CD1c-positive myeloid dendritic cell (primary cell): ENCODE results near the gene BCAS1.
"Not testable (repeated sequence)": the region's sequence is repeated elsewhere in the genome, so short reads cannot be mapped to it uniquely, and the experiment has no call there.

ENCODE experiments used
- DNase-seq: peaks from one replicate; pipeline ENCODE4 v3.0.0-alpha.2; 2016; ENCODE audit errors: extremely low spot score

The BCAS1 gene

DNA sequence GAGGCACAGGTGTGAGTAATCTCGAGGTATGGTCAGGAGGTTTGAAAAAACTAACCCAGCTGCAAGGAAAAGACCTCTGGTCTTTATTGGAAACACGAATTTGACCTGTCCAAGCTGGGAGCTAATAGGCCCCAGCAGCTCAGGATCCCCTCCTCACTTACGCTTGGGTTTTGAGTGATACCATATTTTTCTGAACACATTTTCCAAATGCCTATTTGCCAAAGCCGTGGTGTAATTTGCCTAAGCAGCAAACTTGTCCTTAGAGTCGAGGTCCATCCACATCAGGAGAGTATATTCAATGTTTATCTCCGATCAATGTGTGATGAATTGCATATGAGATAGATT is 128.0 kb downstream of the BCAS1 start:
- DNase-seq: no peak

DNA sequence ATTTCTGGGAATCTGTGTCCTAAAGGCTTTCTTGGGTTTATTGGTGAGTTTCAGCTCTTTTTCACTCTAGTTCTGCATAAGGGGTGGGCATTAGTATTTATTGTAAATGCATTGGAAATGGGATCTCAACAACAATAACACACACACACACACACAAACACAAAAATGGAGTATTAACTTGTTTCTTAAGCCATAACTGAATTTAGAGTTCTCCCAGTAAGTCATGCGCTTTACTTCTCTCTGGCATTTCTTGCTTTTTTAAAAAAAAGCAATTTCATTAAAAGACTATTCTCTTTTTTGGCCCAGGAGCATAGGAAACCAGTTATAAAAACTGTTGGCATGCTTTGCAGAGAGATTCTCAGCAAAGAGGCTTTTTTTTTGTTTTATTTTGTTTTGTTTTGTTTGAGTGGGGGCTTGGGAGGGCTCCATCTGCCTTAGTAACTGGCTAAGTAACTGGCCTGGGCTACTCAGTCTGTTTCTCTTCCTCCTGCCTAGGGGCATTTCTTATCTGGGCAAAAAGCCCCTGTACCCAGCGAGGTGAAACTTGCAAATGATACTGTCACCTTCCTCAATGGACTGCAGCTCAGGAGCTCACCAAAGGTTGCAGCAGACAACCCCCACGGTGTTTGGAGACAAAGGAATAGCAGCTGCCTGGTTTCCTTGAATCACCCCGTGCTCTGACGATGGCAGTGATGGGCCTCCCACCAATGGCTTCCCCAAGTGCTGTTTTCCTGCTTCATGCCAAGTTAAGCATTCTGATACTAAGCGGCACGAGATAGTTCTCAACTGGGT is 128.5 kb downstream of the BCAS1 start:
- no peak for DNase-seq

DNA sequence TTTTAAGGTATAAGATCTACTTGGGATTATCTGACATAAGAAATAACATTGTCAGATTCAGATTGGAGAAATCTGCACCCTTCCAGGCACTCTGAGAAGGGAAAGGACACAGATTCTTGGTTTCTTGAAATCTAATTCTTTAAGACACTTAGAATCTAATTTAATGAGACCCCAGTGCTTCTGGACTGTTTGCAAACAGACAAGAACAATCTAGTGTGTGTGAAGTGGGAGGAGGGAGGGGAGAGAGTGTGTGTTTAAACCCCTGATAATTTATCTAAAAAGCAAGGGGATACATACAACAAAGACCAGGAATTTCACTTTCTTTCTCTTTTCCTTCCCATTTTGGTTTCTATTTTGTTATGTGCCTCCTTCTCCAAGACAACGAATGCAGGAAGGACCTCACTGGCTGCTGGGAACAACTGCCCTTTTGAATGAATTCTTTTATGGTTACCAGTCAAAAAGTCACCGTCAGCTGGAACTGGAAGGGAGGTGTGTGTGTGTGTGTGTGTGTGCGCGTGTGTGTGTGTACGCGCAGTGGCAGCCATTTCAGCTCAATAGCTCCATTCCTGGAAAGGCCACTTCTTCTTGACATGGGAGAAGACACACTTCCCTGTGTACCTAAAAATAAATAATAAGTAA is 129.4 kb downstream of the BCAS1 start:
- peak; percentile 50 for DNase-seq

DNA sequence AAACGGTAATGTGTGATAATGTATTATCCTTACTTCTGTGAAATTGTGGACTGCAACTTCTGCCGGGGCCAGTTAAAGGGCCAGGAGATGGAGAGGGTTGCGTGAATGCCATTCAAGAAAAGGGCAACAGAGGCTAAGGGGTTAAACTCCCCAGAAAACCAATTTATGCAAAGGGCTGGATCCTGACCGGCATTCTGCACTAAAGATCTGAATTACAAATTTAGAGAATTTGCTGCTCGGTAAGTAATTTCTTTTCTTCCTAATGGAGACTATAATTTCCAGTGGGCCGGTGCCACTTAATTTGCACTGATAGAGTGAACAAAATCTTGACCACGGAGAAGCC is 130.1 kb downstream of the BCAS1 start:
- no peak for DNase-seq

DNA sequence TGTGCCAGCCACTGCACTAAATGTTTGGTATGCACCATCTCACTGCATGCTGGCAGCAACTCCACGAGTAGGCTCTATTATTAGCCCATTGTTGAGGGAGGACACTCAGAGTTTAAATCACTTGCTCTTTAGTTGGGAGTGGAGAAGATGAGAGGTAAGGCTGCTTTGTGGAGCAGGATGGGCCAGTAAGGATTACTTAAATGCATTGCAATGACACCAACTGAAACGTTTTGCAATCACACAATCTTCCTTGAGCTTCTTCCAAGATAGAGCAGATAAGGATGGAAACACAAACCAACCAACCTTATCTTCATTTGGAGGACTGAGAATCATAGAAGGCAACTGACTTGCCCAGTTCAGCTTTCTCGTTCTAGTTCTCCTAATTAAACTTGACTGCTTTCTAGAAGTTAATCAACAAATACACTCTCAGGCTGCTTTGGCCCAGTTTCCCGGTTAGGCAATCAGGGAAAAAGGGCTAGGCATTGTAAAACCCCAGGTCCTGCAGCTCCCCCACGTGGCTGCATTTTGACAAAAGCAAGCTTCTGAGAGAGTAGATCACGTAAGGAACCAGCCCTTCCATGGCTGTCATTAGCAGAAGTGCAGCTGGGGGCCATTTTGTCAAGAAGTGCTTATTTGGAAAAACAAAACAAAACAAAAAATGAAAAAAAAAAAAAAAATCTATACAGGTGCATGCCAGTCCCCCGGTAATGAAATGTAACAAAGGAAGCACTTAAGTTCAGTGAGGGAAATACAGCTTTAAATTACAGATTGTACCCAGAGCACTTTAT is 130.6 kb downstream of the BCAS1 start:
- DNase-seq: peak; percentile 95

DNA sequence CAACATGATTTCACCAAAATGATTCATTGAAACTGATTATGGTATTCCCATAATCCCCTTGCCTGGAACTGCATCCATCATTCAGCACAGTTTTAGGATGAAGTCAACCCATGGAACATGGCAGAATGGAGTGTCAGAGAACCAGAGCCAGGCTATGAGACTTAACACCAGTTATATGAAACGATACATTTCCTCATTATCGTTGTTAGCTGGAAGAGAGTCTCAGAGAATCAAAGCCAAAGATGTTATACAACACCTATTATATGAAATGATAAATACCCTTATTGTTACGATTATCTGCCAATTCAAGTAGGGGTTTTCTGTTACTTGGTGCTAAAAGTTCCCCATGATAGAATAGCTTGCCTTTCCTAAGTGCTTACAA is 131.2 kb downstream of the BCAS1 start:
- DNase-seq: no peak

DNA sequence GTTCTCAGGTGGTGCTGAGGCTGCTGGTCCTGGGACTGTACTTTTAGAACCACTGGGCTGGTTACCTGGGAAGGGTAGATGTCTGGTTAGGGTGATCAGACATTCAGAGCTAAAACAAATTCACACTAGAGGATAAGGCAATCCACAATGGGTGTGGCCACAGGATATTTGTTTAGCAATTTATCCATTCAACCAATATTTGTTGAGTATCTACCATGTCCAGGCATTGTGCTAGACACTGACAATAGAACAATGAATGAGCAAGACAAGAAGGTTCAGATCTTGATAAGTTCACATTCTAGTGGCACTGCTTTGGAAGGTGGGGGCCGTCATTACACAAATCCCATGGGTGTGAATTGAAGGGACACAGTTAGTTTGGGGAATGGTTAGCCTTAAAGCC is 131.7 kb downstream of the BCAS1 start:
- no peak for DNase-seq

DNA sequence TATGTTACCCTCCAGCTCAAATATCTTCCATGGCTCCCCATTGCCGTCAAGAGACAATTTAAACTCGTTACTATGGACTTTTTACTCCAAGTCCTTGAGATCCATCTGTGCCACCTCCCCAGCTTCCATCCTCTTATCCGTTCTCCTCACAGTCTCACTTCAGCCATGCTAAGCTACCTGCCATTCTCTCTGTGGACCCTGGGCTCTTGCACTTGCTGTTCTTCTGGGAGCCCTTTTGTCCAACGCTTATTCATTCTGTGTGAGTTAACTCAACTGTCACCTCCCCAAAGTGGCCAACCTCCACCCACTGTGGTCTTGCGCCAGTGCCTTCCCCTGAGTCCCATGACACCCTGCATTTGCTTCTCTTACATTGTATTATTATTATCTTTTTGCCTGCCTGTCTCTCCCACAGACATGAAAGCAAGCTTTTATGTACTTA is 132.4 kb downstream of the BCAS1 start:
- no peak for DNase-seq

DNA sequence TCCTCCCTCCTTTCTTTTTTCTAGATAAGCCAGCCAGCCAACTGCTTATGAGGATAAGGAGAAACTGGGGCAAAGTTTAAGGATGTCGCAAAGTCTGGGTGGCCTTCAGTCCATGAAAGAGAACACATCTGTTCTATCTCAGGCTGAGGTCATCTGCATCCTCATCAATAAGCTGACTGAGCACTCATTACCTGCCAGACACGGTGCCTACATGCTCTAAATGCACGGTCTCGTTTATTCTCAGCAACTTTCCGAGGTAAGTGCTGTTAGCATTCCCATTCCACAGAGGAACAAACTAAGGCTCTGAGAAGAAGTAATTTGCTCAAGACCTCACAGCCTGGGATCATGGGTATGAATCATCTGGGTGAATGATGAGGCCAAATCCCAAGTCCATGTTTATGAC is 133.1 kb downstream of the BCAS1 start:
- DNase-seq: no peak

DNA sequence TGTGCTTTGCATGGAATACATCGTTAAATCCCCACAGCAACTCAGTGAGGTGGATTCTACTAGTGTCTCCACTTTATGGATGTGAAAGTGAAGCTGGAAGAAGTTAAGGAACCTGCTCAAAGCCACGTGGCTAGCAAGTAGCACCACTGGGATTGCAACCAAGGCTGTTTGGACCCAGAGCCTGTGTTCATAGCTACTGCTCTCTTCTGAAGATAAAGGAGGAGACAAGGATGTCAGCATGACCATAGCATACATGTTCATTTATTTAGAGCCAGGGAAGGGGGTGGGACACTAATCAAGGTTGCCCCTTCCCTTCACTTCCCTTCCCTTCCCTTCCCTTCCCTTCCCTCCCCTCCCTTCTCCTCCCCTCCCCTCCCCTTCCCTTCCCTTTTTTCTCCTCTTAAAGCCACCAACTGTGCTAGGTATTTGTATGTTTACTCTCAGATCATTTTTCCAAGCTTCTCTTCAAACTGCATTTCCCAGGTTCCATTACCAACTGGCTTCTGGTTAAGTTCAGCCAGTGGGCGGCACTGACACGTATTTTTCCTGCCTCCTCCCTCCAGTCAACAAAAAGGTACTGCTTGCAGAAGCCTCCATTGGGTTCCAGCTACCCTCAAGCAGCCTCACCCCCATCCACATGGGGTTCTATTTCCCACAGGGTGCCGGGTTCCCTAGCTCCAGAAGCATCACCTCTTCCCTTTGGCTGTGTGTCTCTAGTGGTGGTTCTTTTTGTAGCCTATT is 134.9 kb downstream of the BCAS1 start:
- DNase-seq: peak; percentile 70

DNA sequence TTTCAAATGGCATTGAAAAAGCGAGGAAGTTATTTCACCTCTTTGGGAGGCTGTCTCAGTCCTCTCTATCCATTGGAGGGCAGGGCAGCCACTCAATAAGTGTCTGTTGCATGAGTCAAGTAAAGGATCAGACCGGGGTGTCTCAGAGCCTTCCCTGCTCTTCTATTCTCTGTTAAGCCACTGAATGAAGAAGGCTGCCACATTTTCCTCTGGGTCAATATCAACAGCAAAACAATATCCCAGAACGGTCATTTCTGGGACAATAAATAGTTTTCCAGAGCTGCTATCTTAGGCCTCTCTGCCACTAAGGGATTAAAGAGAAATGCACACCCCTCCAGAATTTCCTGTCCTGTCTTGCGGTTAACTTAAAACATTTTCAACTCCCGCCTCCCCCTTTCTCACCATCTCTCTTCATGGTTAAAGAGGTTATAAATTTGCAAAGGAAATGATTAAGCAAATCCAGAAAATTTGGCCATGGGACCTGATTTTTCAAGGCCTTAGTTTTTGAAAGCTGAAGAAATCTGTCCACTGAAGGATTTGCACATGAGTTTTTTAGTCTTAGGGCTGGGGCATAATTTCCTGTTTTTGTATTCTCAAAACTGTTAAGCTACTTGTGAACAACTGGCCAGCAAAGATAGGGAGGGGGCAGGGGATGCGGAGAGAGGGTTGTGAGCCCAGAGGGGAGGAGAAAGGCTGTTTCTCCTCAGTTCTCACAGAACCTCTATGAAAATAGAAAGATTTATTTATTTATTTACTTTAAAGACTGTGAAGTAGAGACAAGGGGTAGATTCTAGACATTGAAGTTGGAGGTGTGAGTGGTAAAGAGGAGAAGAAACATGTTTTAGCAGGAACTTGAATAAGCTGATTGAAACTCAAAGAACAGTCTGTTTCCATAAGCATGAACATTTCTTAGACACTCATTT is 135.7 kb downstream of the BCAS1 start:
- peak; percentile 57 for DNase-seq

DNA sequence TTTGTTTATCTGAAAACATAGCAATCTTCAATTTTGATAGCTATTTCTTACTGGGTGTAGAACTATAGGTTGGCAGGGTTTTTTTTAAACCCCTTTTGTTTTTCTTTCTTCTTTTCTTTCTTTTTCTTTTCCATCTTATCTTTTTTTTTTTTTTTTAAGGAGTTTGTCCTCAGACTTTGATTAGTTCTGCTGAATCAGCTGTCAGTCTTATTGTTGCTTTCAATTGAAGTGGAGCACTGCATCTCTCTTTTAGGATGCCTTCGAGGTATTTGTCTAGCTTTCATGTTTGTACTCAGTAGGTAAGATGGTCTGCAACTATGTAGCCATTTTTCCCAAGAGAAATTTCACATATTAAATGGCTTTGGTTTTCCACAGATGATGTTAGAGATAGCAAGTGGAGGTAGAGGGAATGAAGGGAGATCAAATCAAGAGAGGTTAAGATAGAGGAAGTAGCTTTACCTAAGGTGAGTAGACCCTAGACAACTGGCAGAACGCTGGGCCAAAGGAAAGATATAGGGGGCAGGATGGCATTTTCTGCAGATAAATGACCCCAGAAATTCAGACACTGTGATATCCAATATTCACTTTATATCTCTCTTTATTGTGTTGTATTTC is 137.1 kb downstream of the BCAS1 start:
- DNase-seq: no peak

DNA sequence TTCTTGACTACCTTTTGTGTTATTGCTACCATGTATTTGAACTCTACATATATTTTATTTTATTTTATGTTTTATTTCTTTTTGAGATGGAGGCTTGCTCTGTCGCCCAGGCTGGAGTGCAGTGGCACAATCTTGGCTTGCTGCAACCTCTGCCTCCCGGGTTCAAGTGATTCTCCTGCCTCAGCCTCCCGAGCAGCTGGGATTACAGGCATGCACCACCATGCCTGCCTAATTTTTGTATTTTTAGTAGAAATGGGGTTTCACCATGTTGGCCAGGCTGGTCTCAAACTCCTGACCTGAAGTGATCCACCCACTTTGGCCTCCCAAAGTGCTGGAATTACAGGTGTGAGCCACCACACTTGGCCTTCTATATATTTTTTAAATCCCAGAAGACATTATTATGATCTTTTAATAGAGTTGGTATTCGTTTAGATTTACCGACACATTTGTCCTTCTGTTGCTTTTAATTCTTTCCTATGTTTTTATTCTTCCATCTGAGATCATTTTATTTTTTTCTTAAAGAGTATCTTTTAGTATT is 137.7 kb downstream of the BCAS1 start:
- not testable (repeated sequence) for DNase-seq

DNA sequence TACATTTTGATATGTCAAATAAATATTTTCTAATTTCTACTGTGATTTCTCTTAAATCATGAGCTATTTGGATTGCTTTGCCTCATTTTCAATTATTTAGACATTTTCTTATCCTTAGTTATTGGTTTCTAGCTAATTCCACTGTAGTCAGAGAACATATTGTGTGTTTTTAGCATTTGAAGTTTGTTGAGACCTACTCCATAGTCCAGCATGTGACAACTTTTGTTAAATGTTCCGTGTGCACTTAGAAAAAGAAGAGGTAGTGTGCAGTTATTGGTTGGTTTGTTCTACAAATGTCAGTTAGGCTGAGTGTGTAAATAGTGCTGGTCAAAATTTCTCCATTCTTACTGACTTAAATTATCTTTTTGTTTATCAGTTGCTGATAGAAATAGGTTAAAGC is 138.8 kb downstream of the BCAS1 start:
- peak; percentile 1 for DNase-seq

DNA sequence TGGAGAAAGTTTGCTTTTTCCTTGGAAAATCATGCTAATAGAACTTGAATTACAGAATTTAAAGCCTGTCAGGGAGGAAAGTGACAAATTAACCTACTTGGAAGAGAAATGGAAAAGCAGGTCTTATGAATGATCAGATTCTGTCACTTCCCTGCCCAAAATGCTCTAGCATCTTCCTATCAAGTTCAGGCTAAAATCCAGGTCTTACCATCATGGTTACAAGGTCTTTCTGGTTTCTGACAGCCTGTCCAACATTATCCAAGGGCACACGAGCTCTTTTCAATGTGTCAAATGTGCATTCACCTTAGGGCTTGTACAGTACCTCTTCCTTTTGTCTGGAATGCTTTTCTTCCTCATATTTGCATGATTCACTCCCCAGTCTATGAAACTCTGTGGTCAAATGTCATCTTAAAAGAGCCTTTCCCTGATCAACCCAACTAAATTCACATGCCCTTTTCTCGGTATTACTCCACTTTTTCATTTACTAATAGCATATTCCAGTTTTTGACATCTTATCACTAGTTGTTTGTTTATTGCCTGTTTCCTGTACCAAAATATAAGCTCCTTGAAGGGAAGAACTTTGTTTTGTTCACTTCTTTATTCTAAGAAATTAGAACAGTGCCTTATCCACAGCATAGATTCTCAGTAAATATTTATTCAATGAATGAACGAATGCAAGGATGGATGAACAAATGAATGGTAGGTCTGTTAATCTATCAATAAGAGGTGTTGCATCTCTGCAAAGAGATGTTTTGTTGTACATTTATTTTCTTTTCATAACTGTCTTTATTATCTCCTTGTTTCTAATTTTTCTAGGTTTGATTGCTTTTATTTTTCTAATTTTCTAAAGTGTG is 139.5 kb downstream of the BCAS1 start:
- peak; percentile 66 for DNase-seq

DNA sequence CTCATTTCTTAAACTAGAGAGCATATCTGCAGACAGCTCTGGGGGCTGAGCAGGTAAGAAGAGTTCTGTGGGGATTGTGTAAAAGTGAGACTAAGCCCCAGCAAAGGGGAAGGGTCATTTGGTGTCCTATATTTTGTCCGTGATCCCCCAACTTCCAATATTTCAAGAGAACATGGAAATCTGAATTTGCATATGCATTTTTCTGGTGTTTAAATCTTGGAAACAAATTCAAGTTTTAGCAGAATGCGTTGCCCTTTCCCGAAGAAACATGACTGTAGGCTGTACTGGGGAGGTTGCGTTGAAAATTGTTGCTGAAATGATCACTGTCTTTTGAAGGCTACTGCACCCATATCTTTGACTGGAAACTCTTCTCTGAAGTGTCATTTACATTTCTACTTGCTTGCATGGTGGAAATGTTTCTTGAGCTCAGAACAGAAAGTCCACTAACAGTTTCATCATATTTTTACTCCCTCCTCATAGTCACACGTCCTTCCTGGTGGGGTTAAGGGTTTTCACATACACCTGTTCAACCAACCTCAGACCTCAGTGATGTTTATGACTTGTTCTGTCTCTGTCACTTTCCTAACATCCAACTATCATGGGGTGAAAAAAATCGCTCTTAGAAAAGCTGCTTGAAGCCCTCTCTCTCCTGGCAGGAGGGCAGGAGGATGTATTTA is 140.3 kb downstream of the BCAS1 start:
- DNase-seq: peak; percentile 0

DNA sequence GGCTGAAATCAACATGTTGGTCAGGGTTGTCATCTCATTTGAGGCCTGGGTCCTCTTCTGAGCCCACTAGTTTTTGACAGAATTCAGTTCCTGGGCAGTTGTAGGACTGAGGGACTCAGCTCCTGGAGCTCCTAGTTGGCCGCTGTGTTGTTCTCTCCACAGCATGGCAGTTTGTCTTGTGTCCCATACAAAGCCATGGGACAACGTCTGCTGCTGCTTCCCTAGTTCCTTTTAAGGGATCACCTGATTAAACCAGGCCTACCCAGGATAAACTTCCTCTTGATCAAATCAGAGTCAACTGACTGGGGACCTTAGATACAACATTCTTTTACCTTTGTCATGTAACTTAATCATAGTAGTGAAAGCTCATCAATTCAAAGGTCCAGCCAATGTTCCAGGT is 141.0 kb downstream of the BCAS1 start:
- DNase-seq: no peak

DNA sequence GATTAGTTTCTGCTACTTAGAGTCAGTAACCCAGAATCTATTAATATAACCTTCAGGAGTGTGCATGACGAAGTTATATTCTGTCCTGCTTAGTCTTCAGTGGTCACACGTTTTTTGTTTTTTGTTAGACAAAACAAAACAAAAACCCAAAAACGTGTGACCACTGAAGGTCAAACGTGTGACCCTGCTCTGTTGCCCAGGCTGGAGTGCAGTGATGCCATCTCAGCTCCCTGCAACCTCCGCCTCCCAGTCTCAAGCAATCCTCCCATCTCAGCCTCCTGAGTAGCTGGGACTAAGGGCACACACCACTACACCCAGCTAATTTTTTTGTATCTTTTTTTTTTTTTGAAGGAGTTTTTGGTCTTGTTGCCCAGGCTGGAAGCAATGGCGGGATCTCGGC is 142.4 kb downstream of the BCAS1 start:
- DNase-seq: no peak
